G401 (cell line): ENCODE measurements around the gene SLC35B2. TPM values are rescaled to one million over a fixed set of nuclear protein-coding genes. Genes with fewer than 3 reads are reported as not detected.

ENCODE experiments used
- DNase-seq: peaks from one replicate; pipeline ENCODE4 v3.0.0-alpha.2; 2015; ENCODE audit warnings: low spot score
- in situ Hi-C: cut with HindIII; loops from 2 replicates; pipeline ENCODE4 v1.10.0; 2016; ENCODE audit warnings: low sequenced_read_pairs, mixed read lengths
- total RNA-seq: library from RNA; depleted of rRNA; stranded (reverse); fragments of >200 nt; shearing (Covaris generic); gene quantifications from 2 replicates; pipeline ENCODE4 v1.2.3, GENCODE V29; 2014; rRNA removed

Gene SLC35B2
- total RNA-seq, 1 experiment from 2014 or later = 73.4 TPM

DNA sequence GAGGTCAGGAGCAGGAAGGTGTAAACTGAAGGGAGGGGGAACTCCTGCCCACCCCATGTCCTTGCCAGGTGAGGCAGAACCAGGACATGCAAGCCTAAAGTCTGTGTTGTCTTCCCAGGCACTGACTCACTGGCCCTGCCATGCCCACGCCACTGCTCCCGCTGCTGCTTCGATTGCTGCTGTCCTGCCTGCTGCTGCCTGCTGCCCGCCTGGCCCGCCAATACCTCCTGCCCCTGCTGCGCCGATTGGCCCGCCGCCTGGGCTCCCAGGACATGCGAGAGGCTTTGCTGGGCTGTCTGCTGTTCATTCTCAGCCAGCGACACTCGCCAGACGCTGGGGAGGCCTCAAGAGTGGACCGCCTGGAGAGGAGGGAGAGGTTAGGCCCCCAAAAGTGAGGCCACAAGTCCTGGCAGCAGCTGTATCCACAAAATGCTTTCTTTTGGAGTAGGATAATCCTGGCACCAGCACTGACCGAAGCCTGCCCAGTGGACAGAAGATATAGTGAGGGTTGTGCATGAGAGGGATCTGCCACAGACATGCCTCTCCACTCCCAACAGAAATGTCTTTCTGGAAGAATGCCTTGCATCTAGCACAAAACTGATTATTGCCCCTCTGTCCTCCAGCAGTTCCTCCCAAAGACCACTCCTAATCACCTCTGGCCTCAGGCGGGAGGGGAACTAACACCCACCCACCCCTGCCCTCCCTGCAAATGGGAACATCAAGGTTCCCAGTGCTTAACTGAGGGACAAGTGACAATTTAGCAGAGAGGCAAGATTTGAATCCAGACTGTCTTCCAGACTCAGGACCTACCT, 39.8 kb downstream of the SLC35B2 start:
- DNase-seq = peak; percentile 80
- in situ Hi-C loops = no loop called here

DNA sequence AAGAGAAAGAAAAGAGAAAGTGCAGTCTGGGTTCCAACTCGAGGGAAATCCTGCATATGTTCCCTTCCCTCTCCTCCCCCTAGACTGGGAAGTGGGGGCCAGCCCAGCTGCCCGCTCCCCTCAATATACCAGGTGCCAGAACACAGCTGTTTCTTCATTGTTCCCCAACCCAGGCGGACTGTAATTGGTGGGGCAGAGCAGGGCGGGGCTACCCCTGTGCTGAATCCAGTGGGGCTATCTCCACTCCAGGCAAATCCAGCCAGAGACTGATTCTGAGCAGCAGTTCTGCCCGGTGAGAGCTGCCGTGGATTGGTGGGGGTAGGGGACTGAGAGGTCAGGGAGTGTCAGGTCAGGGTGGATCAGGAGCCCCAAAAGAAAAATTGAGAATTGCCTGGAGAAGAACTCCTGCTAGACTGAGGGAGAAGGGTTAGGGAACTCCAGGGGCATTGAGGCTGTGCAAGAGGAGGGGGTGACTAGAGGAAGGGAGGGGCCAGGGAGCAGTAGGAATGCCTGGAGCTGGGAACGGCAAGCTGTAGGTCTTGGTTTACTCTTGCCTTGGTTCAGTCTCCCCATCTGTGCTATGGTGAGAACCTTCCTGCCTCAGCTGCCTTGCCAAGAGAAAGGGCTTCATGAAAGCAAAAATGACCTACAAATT, 40.5 kb downstream of the SLC35B2 start, which contains the start of gene MYMX:
TSS of gene MYMX (plus strand) at position 250 of the 655 bp plus-strand sequence. CDS start 546 bp downstream, outside the sequence.
- no peak for DNase-seq
- in situ Hi-C loops = no loop called here

DNA sequence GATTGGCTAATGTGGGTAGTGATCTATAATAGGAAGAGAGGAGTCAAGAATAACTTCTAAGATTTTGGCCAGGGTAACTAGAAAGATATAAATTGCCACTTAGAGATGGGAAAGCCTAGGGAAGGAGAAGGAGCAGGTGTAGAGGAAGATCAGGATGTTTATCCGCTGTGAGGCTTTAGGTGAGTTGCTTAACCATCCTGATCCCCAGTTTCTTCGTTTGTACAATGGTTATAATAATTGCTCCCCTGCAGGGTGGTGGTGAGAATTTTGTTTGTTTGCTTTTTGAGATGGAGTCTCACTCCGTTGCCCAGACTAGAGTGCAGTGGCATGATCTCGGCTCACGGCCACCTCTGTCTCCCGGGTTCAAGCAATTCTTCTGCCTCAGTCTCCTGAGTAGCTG, 43.0 kb downstream of the SLC35B2 start:
- DNase-seq = no peak
- in situ Hi-C loops = no loop called here

DNA sequence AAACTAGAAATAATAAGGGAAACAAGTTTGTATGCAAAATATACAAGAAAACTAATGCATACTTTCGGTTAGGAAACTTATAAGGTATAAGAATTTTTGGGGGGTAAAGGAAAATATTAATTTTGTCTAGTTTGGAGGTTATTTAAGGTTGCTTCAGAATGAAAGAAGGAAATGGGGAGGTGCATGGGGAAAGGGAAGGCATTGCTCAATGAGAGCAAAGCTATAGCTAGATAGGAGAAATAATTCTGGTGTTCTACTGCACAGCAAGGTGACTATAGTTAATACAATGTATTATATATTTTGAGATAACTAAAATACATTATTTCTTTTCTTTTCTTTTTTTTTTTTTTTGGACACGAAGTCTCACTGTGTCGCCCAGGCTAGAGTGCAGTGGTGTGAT, 46.0 kb downstream of the SLC35B2 start:
- DNase-seq = no peak
- in situ Hi-C loops = no loop called here

DNA sequence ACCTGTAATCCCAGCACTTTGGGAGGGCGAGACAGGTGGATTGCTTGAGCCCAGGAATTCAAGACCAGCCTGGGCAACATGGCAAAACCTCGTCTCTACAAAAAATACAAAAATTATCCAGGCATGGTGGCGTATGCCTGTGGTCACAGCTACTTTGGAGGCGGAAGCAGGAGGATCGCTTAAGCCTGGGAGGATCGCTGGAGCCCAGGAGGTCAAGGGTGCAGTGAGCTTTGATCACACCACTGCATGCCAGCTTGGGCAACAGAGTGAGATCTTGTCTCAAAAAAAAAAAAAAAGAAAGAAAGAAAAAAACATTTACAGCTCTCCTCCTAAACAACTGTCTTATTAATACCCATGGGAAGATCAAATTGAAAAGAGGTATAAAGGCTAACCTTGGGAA, 49.4 kb downstream of the SLC35B2 start:
- in situ Hi-C loops = no loop called here
- no peak for DNase-seq

Other genes with a start within 250 kb of the SLC35B2 start
- 76.4 and 82.1 TPM in 2 replicates for gene MRPL14, start 130.1 kb downstream of the SLC35B2 start, total RNA-seq
- 7.3 and 10.0 TPM in 2 replicates for gene TMEM63B, start 130.0 kb downstream of the SLC35B2 start, total RNA-seq
- not detected in 2 replicates for gene CAPN11, start 98.7 kb downstream of the SLC35B2 start, total RNA-seq
- gene MYMX, start 40.6 kb downstream of the SLC35B2 start, total RNA-seq = 0.43 and 8.3 TPM in 2 replicates
- gene SLC29A1, start 33.9 kb downstream of the SLC35B2 start, total RNA-seq = 40.1 and 46.1 TPM in 2 replicates
- gene HSP90AB1, start 10.4 kb downstream of the SLC35B2 start, total RNA-seq = 1,050 and 1,370 TPM in 2 replicates
- gene NFKBIE, start 8.0 kb upstream of the SLC35B2 start, total RNA-seq = 27.7 and 58.6 TPM in 2 replicates
- 14.3 and 14.6 TPM in 2 replicates for gene TMEM151B, start 12.9 kb upstream of the SLC35B2 start, total RNA-seq
- gene AARS2, start 55.8 kb upstream of the SLC35B2 start, total RNA-seq = 33.8 and 41.5 TPM in 2 replicates
- 8.4 and 10.1 TPM in 2 replicates for gene SPATS1, start 85.1 kb upstream of the SLC35B2 start, total RNA-seq
- gene CDC5L, start 130.2 kb upstream of the SLC35B2 start, total RNA-seq = 18.6 and 32.5 TPM in 2 replicates